SK-N-SH treated with all-trans-retinoic acid at 6 μM for 48 hours (cell line): ENCODE data around the gene SMNDC1.

Experiments
- ATAC-seq: fragments of 200-7000 bp; cut with Tn5 transposase; 3 replicates; pipeline ENCODE4 v1.9.1; 2020; ENCODE audit warnings: mild to moderate bottlenecking, moderate library complexity
- CSDC2 ChIP-seq: fragments of 250-450 bp; sonication (Bioruptor Pico); IDR thresholded peaks from 2 replicates; pipeline ENCODE4 v1.5.0; 2020; ENCODE audit warnings: mild to moderate bottlenecking, moderate library complexity
- CSRNP3 ChIP-seq: fragments of 250-450 bp; sonication (Bioruptor Pico); IDR thresholded peaks from 2 replicates; pipeline ENCODE4 v1.5.1; 2021; ENCODE audit warnings: mild to moderate bottlenecking, moderate library complexity
- GLIS3 ChIP-seq: fragments of 250-450 bp; sonication (Bioruptor Pico); IDR thresholded peaks from 2 replicates; pipeline ENCODE4 v1.5.0; 2020; ENCODE audit warnings: mild to moderate bottlenecking, moderate library complexity
- ISL1 ChIP-seq: fragments of 250-450 bp; sonication (Bioruptor Pico); IDR thresholded peaks from 2 replicates; pipeline ENCODE4 v2.1.2; 2022; ENCODE audit warnings: mild to moderate bottlenecking, moderate library complexity
- OSR1 ChIP-seq: fragments of 250-450 bp; sonication (Bioruptor Pico); IDR thresholded peaks from 2 replicates; pipeline ENCODE4 v1.8.0; 2022; ENCODE audit warnings: moderate library complexity, mild to moderate bottlenecking, inconsistent platforms
- PATZ1 ChIP-seq: fragments of 250-450 bp; sonication (Bioruptor Pico); IDR thresholded peaks from 2 replicates; pipeline ENCODE4 v1.8.0; 2020; ENCODE audit warnings: mild to moderate bottlenecking, moderate library complexity, borderline replicate concordance
- POU6F1 ChIP-seq: fragments of 250-450 bp; sonication (Bioruptor Pico); IDR thresholded peaks from 2 replicates; pipeline ENCODE4 v1.8.0; 2021; ENCODE audit warnings: low read depth, mild to moderate bottlenecking, moderate library complexity, borderline replicate concordance
- PPARA ChIP-seq: fragments of 250-450 bp; sonication (Bioruptor Pico); IDR thresholded peaks from 2 replicates; pipeline ENCODE4 v1.5.0; 2020; ENCODE audit warnings: mild to moderate bottlenecking, borderline replicate concordance
- RARB ChIP-seq: fragments of 250-450 bp; sonication (Bioruptor Pico); IDR thresholded peaks from 2 replicates; pipeline ENCODE4 v1.8.0; 2021; ENCODE audit warnings: mild to moderate bottlenecking, moderate library complexity
- SNAI2 ChIP-seq: fragments of 250-450 bp; sonication (Bioruptor Pico); IDR thresholded peaks from 2 replicates; pipeline ENCODE4 v1.5.0; 2020; ENCODE audit warnings: mild to moderate bottlenecking, moderate library complexity
- TCF4 ChIP-seq: fragments of 250-450 bp; sonication (Bioruptor Pico); IDR thresholded peaks from 2 replicates; pipeline ENCODE4 v1.8.0; 2021; ENCODE audit warnings: mild to moderate bottlenecking, moderate library complexity, borderline replicate concordance
- TOX ChIP-seq: fragments of 250-450 bp; sonication (Bioruptor Pico); IDR thresholded peaks from 2 replicates; pipeline ENCODE4 v1.8.0; 2021; ENCODE audit warnings: mild to moderate bottlenecking, moderate library complexity, borderline replicate concordance
- TSHZ2 ChIP-seq: fragments of 250-450 bp; sonication (Bioruptor Pico); IDR thresholded peaks from 2 replicates; pipeline ENCODE4 v1.5.0; 2020; ENCODE audit warnings: mild to moderate bottlenecking, moderate library complexity
- ZC3H10 ChIP-seq: fragments of 250-450 bp; sonication (Bioruptor Pico); IDR thresholded peaks from 2 replicates; pipeline ENCODE4 v1.5.1; 2021; ENCODE audit warnings: mild to moderate bottlenecking, moderate library complexity
- ZFP3 ChIP-seq: fragments of 250-450 bp; sonication (Bioruptor Pico); IDR thresholded peaks from 2 replicates; pipeline ENCODE4 v1.5.0; 2020; ENCODE audit warnings: mild to moderate bottlenecking, moderate library complexity
- ZFP30 ChIP-seq: fragments of 450-650 bp; formaldehyde crosslinking; IDR thresholded peaks from 2 replicates; pipeline ENCODE4 v1.5.0; 2022; ENCODE audit warnings: mild to moderate bottlenecking, moderate library complexity
- ZNF70 ChIP-seq: fragments of 450-650 bp; formaldehyde crosslinking; IDR thresholded peaks from 2 replicates; pipeline ENCODE4 v1.5.0; 2020; ENCODE audit warnings: mild to moderate bottlenecking, moderate library complexity
- ZNF8 ChIP-seq: fragments of 450-650 bp; formaldehyde crosslinking; IDR thresholded peaks from 2 replicates; pipeline ENCODE4 v1.5.0; 2020; ENCODE audit warnings: mild to moderate bottlenecking, moderate library complexity

Gene SMNDC1

GRCh38 chr10:110260746-110261477 lies 43.8 kb downstream of the SMNDC1 start:
- no peak for ATAC-seq
- no peak for TF ChIP-seq PPARA (CRISPR knock-in tag)
- no peak for TF ChIP-seq ISL1
- no peak for TF ChIP-seq ZFP3 (CRISPR knock-in tag)
- TF ChIP-seq CSDC2: no peak
- TF ChIP-seq ZC3H10 (CRISPR knock-in tag): no peak
- TF ChIP-seq SNAI2 (CRISPR knock-in tag): no peak
- TF ChIP-seq RARB (CRISPR knock-in tag): no peak
- TF ChIP-seq POU6F1 (CRISPR knock-in tag): no peak
- no peak for TF ChIP-seq ZNF70 (CRISPR knock-in tag)
- no peak for TF ChIP-seq CSRNP3 (CRISPR knock-in tag)
- TF ChIP-seq TSHZ2 (CRISPR knock-in tag): no peak
- no peak for TF ChIP-seq OSR1
- TF ChIP-seq TOX (CRISPR knock-in tag): no peak

GRCh38 chr10:110259317-110259716 lies 45.4 kb downstream of the SMNDC1 start:
- ATAC-seq: no peak
- no peak for TF ChIP-seq CSDC2
- TF ChIP-seq PPARA (CRISPR knock-in tag): no peak
- no peak for TF ChIP-seq ZFP30 (CRISPR knock-in tag)
- no peak for TF ChIP-seq OSR1
- no peak for TF ChIP-seq GLIS3 (CRISPR knock-in tag)
- no peak for TF ChIP-seq CSRNP3 (CRISPR knock-in tag)
- TF ChIP-seq ZFP3 (CRISPR knock-in tag): no peak
- no peak for TF ChIP-seq TSHZ2 (CRISPR knock-in tag)
- no peak for TF ChIP-seq TCF4 (CRISPR knock-in tag)
- TF ChIP-seq, all 23 proteins: peak for 0

GRCh38 chr10:110258542-110258941 lies 46.2 kb downstream of the SMNDC1 start:
- ATAC-seq: no peak
- no peak for TF ChIP-seq POU6F1 (CRISPR knock-in tag)
- no peak for TF ChIP-seq ISL1
- no peak for TF ChIP-seq ZNF8 (CRISPR knock-in tag)
- TF ChIP-seq TSHZ2 (CRISPR knock-in tag): no peak
- no peak for TF ChIP-seq PATZ1 (CRISPR knock-in tag)
